Umbilical cord (tissue), 2 donors: ENCODE data around the gene SLC45A2. TPM values are rescaled to one million over a fixed set of nuclear protein-coding genes. Genes with fewer than 3 reads are reported as not detected.
"Not testable (repeated sequence)": the region's sequence is repeated elsewhere in the genome, so short reads cannot be mapped to it uniquely, and the experiment has no call there.

Source experiments
- DNase-seq: peaks from one replicate; pipeline ENCODE4 v3.0.0-alpha.2; 2015; ENCODE audit warnings: low spot score
- total RNA-seq: library from RNA; depleted of rRNA; stranded (reverse); fragments of >200 nt; gene quantifications from one replicate; pipeline ENCODE4 v1.2.3, GENCODE V29; 2014; ENCODE audit warnings: low replicate concordance; ENCODE audit not compliant: insufficient read depth

SLC45A2 gene
- total RNA-seq, 1 donor from 2014 or later, result 1.2 TPM

GRCh38 chr5:33929925-33930690 is 54.4 kb downstream of the SLC45A2 start:
- DNase-seq, result no peak

- DNase-seq, result no peak
These were observed 56.2 kb downstream of the SLC45A2 start for GRCh38 chr5:33928283-33928682.

- DNase-seq, result no peak
These were observed 56.8 kb downstream of the SLC45A2 start for GRCh38 chr5:33927685-33928084.

GRCh38 chr5:33925278-33925677 is 59.2 kb downstream of the SLC45A2 start:
- DNase-seq, result no peak

GRCh38 chr5:33921002-33921401 is 63.5 kb downstream of the SLC45A2 start:
- DNase-seq, result no peak

- not testable (repeated sequence) for DNase-seq
These were observed 69.6 kb downstream of the SLC45A2 start for GRCh38 chr5:33914844-33915243.

DNA sequence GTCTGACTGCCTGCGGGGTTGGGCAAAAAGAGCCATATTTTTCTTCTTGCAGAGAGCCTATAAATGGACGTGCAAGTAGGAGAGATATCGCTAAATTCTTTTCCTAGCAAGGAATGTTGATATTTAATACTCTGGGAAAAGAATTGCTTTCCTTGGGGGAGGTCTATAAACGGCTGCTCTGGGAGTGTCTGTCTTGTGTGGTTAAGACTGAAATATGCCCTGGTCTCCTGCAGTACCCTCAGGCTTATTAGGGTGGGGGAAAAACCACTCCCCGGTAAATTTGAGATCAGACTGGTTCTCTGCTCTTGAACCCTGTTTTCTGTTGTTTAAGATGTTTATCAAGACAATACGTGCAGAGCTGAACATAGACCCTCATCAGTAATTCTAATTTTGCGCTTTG is 78.2 kb downstream of the SLC45A2 start:
- DNase-seq, result not testable (repeated sequence)

DNA sequence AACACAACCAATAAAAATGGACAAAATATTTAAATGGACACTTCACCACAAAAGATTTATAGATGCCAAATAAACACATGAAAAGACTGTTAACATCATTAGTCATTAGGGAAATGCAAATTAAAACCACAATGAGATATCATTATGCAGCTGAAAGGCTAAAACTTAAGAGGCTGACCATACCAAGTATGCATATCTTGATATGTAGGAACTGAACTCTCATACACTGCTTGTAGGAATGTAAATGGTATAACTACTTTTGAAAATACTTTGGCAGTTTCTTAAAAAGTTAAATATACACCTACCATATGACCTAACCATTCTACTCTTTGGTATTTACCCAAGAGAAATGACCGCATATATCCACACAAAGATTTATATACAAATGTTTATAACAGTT is 79.1 kb downstream of the SLC45A2 start:
- no peak for DNase-seq

- no peak for DNase-seq
These were observed 81.4 kb downstream of the SLC45A2 start for GRCh38 chr5:33903118-33903517.

DNA sequence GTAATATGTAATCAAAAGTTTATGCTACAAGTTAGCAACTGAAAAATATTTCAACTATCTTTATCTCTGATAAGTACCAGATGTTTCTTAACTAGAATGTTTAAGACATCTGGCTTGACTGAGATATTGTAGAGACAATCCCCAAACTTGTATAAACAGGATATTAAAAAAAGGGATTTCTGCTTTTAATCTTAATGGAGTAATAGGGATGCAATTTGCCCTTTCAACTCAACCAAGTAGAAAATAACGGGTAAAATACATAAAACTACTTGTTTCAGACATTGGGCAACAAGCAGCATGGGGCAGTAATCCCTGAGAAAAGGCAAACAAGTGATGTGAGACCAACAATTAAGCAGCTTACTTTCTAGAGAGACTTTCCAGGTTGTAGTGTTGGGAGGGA is 83.3 kb downstream of the SLC45A2 start:
- DNase-seq, result peak; percentile 53

Other genes with a start within 250 kb of the SLC45A2 start
- 49.4 TPM for gene ADAMTS12, start 92.7 kb downstream of the SLC45A2 start, total RNA-seq
- gene RXFP3, start 48.3 kb downstream of the SLC45A2 start, total RNA-seq, result not detected
- gene AMACR, start 23.4 kb upstream of the SLC45A2 start, total RNA-seq, result 10.4 TPM
- 200 TPM for gene C1QTNF3, start 58.5 kb upstream of the SLC45A2 start, total RNA-seq